AG09319 (cell line): ENCODE data around the gene IGIP.

Experiments used
- DNase-seq: peaks from one replicate; pipeline ENCODE4 v3.0.0-alpha.2; 2010; ENCODE audit warnings: low read depth; ENCODE audit errors: extremely low read depth
- TF ChIP-seq, protein P1 (sequence below): IDR thresholded peaks from 2 replicates; pipeline ENCODE4 v1.5.1; 2011; ENCODE audit warnings: low read depth, mild to moderate bottlenecking, inconsistent platforms, low read length, moderate library complexity

IGIP gene

DNA sequence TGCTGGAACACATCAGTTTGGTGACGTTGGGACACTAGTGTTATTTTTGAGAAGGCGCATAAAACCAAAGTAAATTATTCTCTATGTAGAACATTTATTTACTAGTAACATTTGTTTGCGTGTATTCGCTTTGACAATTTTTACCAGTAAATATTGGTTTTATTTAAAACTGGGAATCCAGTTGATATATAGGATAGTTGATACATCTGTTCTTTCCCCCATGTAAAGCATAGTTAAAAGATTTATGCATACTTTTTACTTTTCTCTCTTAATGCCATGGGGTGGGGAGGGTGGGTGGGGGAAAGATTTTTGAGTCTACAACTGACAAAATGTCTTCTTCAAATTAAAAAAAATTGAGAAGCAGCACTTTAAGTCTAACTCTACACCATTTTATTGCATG, at the start of gene IGIP:
IGIP (plus strand) TSS at position 301 of the 400 bp plus-strand sequence. CDS start 2,540 bp downstream, outside the sequence.
- TF ChIP-seq, protein P1, sequence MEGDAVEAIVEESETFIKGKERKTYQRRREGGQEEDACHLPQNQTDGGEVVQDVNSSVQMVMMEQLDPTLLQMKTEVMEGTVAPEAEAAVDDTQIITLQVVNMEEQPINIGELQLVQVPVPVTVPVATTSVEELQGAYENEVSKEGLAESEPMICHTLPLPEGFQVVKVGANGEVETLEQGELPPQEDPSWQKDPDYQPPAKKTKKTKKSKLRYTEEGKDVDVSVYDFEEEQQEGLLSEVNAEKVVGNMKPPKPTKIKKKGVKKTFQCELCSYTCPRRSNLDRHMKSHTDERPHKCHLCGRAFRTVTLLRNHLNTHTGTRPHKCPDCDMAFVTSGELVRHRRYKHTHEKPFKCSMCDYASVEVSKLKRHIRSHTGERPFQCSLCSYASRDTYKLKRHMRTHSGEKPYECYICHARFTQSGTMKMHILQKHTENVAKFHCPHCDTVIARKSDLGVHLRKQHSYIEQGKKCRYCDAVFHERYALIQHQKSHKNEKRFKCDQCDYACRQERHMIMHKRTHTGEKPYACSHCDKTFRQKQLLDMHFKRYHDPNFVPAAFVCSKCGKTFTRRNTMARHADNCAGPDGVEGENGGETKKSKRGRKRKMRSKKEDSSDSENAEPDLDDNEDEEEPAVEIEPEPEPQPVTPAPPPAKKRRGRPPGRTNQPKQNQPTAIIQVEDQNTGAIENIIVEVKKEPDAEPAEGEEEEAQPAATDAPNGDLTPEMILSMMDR = no peak
- DNase-seq = no peak

DNA sequence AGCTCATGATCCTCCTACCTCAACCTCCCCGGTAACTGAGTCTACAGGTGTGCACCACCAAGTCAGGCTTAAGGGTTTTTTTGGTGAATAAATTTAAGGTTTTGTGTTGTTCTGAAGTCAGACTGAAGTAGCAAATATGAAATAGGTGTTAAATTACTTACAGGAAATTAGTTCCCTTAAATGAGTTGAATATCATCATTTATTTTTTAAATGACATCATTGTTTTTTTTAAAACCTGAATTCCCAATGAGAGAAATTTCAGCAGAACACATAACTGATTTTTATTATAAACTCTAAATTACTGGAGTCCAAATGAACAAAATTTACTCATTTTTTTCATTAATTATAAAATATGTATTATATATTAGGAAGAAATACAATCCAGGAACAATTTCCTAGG, 49.6 kb upstream of the IGIP start:
- TF ChIP-seq, protein P1 = no peak
- DNase-seq = no peak

DNA sequence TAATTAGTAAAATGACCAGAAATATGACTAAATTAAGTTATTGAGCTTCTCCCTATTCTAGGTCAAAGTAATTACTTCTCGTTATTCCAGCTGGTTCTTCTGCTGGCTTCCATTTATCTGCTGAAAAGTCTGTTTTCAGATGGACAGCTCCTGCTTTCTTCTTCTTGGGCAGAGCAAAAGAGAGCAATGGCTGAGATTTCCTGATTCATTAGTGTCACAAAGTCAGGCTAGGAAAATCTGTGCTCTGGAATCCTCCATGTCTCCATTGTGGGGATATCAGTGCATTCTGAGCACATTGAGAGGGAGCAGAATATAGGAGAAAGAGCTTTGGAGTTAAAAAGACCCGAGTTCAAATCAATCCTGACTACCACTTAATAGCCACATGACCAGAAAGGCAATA, 48.9 kb upstream of the IGIP start:
- no peak for DNase-seq
- TF ChIP-seq, protein P1 = no peak

DNA sequence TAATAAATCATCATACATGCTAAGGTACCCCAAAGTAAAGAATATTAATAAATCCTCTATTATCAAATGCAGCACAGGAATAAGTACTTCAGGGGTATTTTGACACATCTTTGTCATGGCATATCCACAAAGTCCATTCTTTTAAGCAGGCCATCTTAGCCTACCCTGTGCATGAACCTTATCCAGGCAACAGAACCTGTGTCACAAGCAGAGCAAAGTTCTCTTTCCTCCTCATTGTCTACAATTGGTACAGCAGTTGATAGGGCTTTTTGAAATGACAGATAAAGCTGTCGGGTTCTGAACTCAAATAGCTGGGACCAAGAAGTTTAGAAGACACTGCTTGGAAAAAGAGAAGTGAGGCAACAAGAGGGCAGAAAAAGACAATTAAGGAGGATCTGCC, 42.6 kb upstream of the IGIP start:
- no peak for DNase-seq
- TF ChIP-seq, protein P1 = no peak

DNA sequence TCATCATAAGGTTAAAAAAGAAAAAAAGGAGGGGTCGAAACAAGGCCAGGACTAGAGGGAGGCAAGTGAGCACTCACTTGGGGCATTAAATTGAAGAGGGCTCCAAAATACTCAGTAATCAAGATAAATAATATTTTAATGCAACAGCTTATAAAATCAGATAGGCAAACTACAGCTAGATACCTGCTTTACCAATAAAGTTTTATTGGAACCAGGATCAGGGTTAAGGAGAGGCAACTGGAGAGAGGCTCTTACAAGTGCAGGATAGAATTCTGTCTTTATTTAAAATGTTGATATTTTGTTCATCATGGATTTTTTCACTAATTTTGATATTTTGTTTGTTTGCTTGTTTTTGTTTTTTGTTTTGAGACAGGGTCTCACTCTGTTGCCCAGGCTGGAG, 42.1 kb upstream of the IGIP start:
- no peak for DNase-seq
- TF ChIP-seq, protein P1 = no peak

DNA sequence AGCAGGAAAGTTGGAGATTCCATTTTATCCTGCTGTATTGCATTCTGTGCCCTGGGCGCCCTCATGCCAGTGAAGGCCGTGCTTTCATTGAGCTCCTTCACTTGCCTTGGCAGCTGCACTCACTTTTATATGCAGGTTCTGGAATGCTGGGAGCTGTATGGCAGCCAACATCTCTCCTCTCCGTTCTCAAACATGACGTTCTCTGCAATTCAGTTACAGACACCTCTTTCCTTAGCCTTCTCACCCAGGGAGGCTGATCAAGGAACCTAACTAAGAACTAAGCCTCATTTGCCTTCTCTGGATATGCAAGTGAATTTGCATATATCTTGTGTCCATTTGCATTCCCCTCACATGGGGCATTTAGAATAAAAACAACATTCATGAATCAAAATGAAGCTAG, 41.2 kb upstream of the IGIP start:
- TF ChIP-seq, protein P1 = no peak
- no peak for DNase-seq

DNA sequence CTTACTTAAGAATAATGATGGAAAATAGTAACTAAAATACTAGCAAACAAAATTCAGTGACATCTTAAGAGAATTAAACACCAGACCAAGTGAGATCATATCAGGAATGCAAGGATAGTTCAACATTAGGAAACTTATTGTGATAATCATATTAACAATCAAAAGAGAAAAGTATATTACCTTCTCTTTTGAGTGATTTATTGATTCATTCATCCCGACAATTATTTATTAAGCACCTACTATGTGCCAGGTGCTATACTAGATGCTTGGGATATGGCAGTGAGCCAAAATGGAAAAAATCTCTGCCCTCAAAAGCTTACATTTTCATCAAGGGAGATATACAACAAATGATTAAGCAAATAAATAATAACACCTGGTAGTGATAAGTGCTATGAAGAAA, 35.5 kb upstream of the IGIP start:
- DNase-seq = no peak
- TF ChIP-seq, protein P1 = no peak
